ENCODE data around the gene DIAPH3. TPM values are rescaled to one million over a fixed set of nuclear protein-coding genes. Genes with fewer than 3 reads are reported as not detected.
"Not testable (repeated sequence)": the region's sequence is repeated elsewhere in the genome, so short reads cannot be mapped to it uniquely, and the experiment has no call there.

DIAPH3 gene
- total RNA-seq, 1 donor from 2014 or later, result 6.3 TPM

- no peak for DNase-seq
These were observed 68.4 kb downstream of the DIAPH3 start for GRCh38 chr13:60095300-60095699.

- DNase-seq, result no peak
These were observed 69.2 kb downstream of the DIAPH3 start for GRCh38 chr13:60094385-60095088.

- no peak for DNase-seq
These were observed 70.2 kb downstream of the DIAPH3 start for GRCh38 chr13:60093425-60094019.

- no peak for DNase-seq
These were observed 72.2 kb downstream of the DIAPH3 start for GRCh38 chr13:60091573-60091972.

GRCh38 chr13:60090574-60090973, 73.2 kb downstream of the DIAPH3 start:
- DNase-seq, result no peak

- DNase-seq, result not testable (repeated sequence)
These were observed 79.9 kb downstream of the DIAPH3 start for GRCh38 chr13:60083780-60084179.

GRCh38 chr13:60080850-60081249, 82.9 kb downstream of the DIAPH3 start:
- peak; percentile 1 for DNase-seq

- no peak for DNase-seq
These were observed 85.5 kb downstream of the DIAPH3 start for GRCh38 chr13:60078226-60078625.

- DNase-seq, result peak; percentile 7
These were observed 87.9 kb downstream of the DIAPH3 start for GRCh38 chr13:60075850-60076249.

- no peak for DNase-seq
These were observed 89.3 kb downstream of the DIAPH3 start for GRCh38 chr13:60074397-60074796.

- no peak for DNase-seq
These were observed 97.5 kb downstream of the DIAPH3 start for GRCh38 chr13:60066226-60066625.

GRCh38 chr13:60062502-60062901, 101.2 kb downstream of the DIAPH3 start:
- DNase-seq, result no peak

- DNase-seq, result no peak
These were observed 102.0 kb downstream of the DIAPH3 start for GRCh38 chr13:60061737-60062136.

- no peak for DNase-seq
These were observed 111.9 kb downstream of the DIAPH3 start for GRCh38 chr13:60051754-60052285.

GRCh38 chr13:60048353-60048752, 115.4 kb downstream of the DIAPH3 start:
- DNase-seq, result not testable (repeated sequence)

GRCh38 chr13:60047918-60048317, 115.8 kb downstream of the DIAPH3 start:
- no peak for DNase-seq

GRCh38 chr13:60044321-60044720, 119.4 kb downstream of the DIAPH3 start:
- no peak for DNase-seq

GRCh38 chr13:60043262-60043661, 120.5 kb downstream of the DIAPH3 start:
- DNase-seq, result peak; percentile 11

GRCh38 chr13:60040668-60041067, 123.1 kb downstream of the DIAPH3 start:
- not testable (repeated sequence) for DNase-seq

GRCh38 chr13:60035874-60036273, 127.9 kb downstream of the DIAPH3 start:
- no peak for DNase-seq

GRCh38 chr13:60032851-60033250, 130.9 kb downstream of the DIAPH3 start:
- DNase-seq, result no peak

- no peak for DNase-seq
These were observed 135.7 kb downstream of the DIAPH3 start for GRCh38 chr13:60028021-60028420.

- no peak for DNase-seq
These were observed 137.4 kb downstream of the DIAPH3 start for GRCh38 chr13:60026286-60026685.

- DNase-seq, result no peak
These were observed 143.4 kb downstream of the DIAPH3 start for GRCh38 chr13:60020288-60020687.
